HepG2 (cell line): ENCODE measurements around the gene SLC44A4. TPM values are rescaled to one million over a fixed set of nuclear protein-coding genes. Genes with fewer than 3 reads are reported as not detected.

ENCODE experiments used
- CREM ChIP-seq, 2 experiments: sonication (generic) in 1 of 2; formaldehyde crosslinking in 1 of 2; IDR thresholded peaks; 2 replicates each; pipeline versions ENCODE4 v1.4.0 to v1.6.1; 2016 to 2020; ENCODE audit warnings: antibody characterized with exemption in 1 of 2, mild to moderate bottlenecking in 1 of 2, missing genetic modification reagents in 1 of 2
- DMAP1 ChIP-seq: IDR thresholded peaks from 2 replicates; pipeline ENCODE4 v1.6.1; 2016
- EHMT2 ChIP-seq: fragments of 200-600 bp; sonication (generic); IDR thresholded peaks from 2 replicates; pipeline ENCODE4 v1.7.0; 2017; ENCODE audit warnings: antibody characterized with exemption, low read depth, low read length, borderline replicate concordance
- IRX3 ChIP-seq: sonication (generic); formaldehyde crosslinking; IDR thresholded peaks from 2 replicates; pipeline ENCODE4 v1.8.1; 2023; ENCODE audit warnings: mild to moderate bottlenecking, low read depth, missing genetic modification reagents, borderline replicate concordance
- ISL2 ChIP-seq: sonication (generic); formaldehyde crosslinking; IDR thresholded peaks from 2 replicates; pipeline ENCODE4 v1.5.0; 2020; ENCODE audit warnings: missing genetic modification reagents
- NFRKB ChIP-seq: fragments of 450-650 bp; IDR thresholded peaks from 2 replicates; pipeline ENCODE4 v1.6.1; 2017
- SPEN ChIP-seq: sonication (generic); formaldehyde crosslinking; IDR thresholded peaks from 2 replicates; pipeline ENCODE4 v1.5.1; 2020; ENCODE audit warnings: low read depth, mild to moderate bottlenecking, missing genetic modification reagents
- ZNF224 ChIP-seq: sonication (generic); formaldehyde crosslinking; IDR thresholded peaks from 2 replicates; pipeline ENCODE4 v1.5.0; 2020; ENCODE audit warnings: mild to moderate bottlenecking, missing genetic modification reagents
- ZNF782 ChIP-seq: sonication (generic); formaldehyde crosslinking; IDR thresholded peaks from 2 replicates; pipeline ENCODE4 v1.4.0; 2020; ENCODE audit warnings: missing genetic modification reagents, mild to moderate bottlenecking, borderline replicate concordance
- polyA plus RNA-seq, 8 experiments: library from polyadenylated mRNA; depleted of rRNA in 3 of 8; stranded (reverse) in 7 of 8; unstranded in 1 of 8; fragments of >200 nt; fragmentation: Illumina TruSeq in 4 of 8; extraction: Trizol in 4 of 8; gene quantifications; 2 replicates each; pipeline versions ENCODE4 v1.2.1 to v1.2.3, GENCODE V29; 2011 to 2016; ENCODE audit warnings: low read depth in 4 of 8, missing spikeins in 1 of 8, mixed read lengths in 1 of 8; ENCODE audit not compliant: insufficient read depth in 1 of 8
- total RNA-seq, 5 experiments: library from RNA; depleted of rRNA; stranded (reverse); fragments of >200 nt; fragmentation: Illumina TruSeq; extraction: Trizol; gene quantifications; 2 replicates each; pipeline ENCODE4 v1.2.3, GENCODE V29; 2016; ENCODE audit warnings: low read depth in 1 of 5
- TF ChIP-seq, protein P1 (sequence below): sonication (generic); formaldehyde crosslinking; IDR thresholded peaks from 2 replicates; pipeline ENCODE4 v1.4.0; 2020; ENCODE audit warnings: missing genetic modification reagents
- TF ChIP-seq, protein P2 (sequence below): sonication (generic); formaldehyde crosslinking; IDR thresholded peaks from 2 replicates; pipeline ENCODE4 v1.4.0; 2020; ENCODE audit warnings: low read depth, mild to moderate bottlenecking, missing genetic modification reagents
- TF ChIP-seq, protein P3 (sequence below), 2 experiments: fragments of 450-650 bp in 1 of 2; sonication (generic) in 1 of 2; formaldehyde crosslinking in 1 of 2; IDR thresholded peaks; 2 replicates each; pipeline versions ENCODE4 v1.6.1 to v1.8.0; 2016 to 2022; ENCODE audit warnings: antibody characterized with exemption in 1 of 2, mild to moderate bottlenecking in 1 of 2, missing genetic modification reagents in 1 of 2
- TF ChIP-seq, protein P4 (sequence below): sonication (generic); formaldehyde crosslinking; IDR thresholded peaks from 2 replicates; pipeline ENCODE4 v1.8.1; 2023; ENCODE audit warnings: missing genetic modification reagents, mild to moderate bottlenecking, borderline replicate concordance
- TF ChIP-seq, protein P5 (sequence below): sonication (generic); formaldehyde crosslinking; conservative IDR thresholded peaks from 2 replicates; pipeline ENCODE4 v1.8.0; 2022; ENCODE audit warnings: low read depth, missing genetic modification reagents

SLC44A4 gene
- total and polyA plus RNA-seq, 2 of the 13 experiments (the other 11 are each of a cell fraction or from before 2014, with no cell fraction given) = 3.5 to 5.9 TPM

DNA sequence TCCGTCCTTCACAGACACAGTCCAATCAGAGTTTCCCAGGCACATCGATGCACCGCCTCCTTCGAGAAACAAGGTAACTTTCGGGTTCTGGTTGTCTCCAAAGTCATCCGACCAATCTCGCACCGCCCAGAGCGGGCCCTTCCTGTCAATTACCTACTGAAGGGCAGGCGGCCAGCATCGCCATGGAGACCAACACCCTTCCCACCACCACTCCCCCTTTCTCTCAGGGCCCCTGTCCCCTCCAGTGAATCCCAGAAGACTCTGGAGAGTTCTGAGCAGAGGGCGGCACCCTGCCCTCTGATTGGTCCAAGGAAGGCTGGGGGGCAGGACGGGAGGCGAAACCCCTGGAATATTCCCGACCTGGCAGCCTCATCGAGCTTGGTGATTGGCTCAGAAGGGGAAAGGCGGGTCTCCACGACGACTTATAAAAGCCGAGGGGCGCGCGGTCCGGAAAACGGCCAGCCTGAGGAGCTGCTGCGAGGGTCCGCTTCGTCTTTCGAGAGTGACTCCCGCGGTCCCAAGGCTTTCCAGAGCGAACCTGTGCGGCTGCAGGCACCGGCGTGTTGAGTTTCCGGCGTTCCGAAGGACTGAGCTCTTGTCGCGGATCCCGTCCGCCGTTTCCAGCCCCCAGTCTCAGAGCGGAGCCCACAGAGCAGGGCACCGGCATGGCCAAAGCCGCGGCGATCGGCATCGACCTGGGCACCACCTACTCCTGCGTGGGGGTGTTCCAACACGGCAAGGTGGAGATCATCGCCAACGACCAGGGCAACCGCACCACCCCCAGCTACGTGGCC is 51.3 kb downstream of the SLC44A4 start, which contains the start of gene HSPA1B (continued):
- TF ChIP-seq, protein P1, sequence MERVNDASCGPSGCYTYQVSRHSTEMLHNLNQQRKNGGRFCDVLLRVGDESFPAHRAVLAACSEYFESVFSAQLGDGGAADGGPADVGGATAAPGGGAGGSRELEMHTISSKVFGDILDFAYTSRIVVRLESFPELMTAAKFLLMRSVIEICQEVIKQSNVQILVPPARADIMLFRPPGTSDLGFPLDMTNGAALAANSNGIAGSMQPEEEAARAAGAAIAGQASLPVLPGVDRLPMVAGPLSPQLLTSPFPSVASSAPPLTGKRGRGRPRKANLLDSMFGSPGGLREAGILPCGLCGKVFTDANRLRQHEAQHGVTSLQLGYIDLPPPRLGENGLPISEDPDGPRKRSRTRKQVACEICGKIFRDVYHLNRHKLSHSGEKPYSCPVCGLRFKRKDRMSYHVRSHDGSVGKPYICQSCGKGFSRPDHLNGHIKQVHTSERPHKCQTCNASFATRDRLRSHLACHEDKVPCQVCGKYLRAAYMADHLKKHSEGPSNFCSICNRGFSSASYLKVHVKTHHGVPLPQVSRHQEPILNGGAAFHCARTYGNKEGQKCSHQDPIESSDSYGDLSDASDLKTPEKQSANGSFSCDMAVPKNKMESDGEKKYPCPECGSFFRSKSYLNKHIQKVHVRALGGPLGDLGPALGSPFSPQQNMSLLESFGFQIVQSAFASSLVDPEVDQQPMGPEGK (CRISPR knock-in tag) = peak; percentile 67
- peak; percentile 13; the same call in 1 of the 2 replicates for TF ChIP-seq ISL2
- TF ChIP-seq, protein P2, sequence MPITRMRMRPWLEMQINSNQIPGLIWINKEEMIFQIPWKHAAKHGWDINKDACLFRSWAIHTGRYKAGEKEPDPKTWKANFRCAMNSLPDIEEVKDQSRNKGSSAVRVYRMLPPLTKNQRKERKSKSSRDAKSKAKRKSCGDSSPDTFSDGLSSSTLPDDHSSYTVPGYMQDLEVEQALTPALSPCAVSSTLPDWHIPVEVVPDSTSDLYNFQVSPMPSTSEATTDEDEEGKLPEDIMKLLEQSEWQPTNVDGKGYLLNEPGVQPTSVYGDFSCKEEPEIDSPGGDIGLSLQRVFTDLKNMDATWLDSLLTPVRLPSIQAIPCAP = no peak
- TF ChIP-seq, protein P3, sequence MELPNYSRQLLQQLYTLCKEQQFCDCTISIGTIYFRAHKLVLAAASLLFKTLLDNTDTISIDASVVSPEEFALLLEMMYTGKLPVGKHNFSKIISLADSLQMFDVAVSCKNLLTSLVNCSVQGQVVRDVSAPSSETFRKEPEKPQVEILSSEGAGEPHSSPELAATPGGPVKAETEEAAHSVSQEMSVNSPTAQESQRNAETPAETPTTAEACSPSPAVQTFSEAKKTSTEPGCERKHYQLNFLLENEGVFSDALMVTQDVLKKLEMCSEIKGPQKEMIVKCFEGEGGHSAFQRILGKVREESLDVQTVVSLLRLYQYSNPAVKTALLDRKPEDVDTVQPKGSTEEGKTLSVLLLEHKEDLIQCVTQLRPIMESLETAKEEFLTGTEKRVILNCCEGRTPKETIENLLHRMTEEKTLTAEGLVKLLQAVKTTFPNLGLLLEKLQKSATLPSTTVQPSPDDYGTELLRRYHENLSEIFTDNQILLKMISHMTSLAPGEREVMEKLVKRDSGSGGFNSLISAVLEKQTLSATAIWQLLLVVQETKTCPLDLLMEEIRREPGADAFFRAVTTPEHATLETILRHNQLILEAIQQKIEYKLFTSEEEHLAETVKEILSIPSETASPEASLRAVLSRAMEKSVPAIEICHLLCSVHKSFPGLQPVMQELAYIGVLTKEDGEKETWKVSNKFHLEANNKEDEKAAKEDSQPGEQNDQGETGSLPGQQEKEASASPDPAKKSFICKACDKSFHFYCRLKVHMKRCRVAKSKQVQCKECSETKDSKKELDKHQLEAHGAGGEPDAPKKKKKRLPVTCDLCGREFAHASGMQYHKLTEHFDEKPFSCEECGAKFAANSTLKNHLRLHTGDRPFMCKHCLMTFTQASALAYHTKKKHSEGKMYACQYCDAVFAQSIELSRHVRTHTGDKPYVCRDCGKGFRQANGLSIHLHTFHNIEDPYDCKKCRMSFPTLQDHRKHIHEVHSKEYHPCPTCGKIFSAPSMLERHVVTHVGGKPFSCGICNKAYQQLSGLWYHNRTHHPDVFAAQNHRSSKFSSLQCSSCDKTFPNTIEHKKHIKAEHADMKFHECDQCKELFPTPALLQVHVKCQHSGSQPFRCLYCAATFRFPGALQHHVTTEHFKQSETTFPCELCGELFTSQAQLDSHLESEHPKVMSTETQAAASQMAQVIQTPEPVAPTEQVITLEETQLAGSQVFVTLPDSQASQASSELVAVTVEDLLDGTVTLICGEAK (IDR thresholded peaks at IDR 0.05) = no peak
- TF ChIP-seq, protein P3 (CRISPR knock-in tag; IDR thresholded peaks at IDR 0.05) = peak; percentile 89
- peak; percentile 91; the same call in 1 of the 2 replicates for TF ChIP-seq ZNF224 (CRISPR knock-in tag)
- no peak for TF ChIP-seq IRX3 (CRISPR knock-in tag)
- peak; percentile 81; the same call in 1 of the 2 replicates for TF ChIP-seq DMAP1
- TF ChIP-seq SPEN (CRISPR knock-in tag) = peak; percentile 69
- no peak for TF ChIP-seq EHMT2
- no peak; the same call in 1 of the 2 replicates for TF ChIP-seq ZNF782 (CRISPR knock-in tag)
- TF ChIP-seq, protein P4, sequence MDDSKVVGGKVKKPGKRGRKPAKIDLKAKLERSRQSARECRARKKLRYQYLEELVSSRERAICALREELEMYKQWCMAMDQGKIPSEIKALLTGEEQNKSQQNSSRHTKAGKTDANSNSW (CRISPR knock-in tag) = no peak; the same call in 1 of the 2 replicates
- no peak for TF ChIP-seq NFRKB
- peak; percentile 19; the same call in 1 of the 2 replicates for TF ChIP-seq CREM (IDR thresholded peaks at IDR 0.05)
- no peak for TF ChIP-seq CREM (CRISPR knock-in tag; IDR thresholded peaks at IDR 0.05)
- TF ChIP-seq, protein P5, sequence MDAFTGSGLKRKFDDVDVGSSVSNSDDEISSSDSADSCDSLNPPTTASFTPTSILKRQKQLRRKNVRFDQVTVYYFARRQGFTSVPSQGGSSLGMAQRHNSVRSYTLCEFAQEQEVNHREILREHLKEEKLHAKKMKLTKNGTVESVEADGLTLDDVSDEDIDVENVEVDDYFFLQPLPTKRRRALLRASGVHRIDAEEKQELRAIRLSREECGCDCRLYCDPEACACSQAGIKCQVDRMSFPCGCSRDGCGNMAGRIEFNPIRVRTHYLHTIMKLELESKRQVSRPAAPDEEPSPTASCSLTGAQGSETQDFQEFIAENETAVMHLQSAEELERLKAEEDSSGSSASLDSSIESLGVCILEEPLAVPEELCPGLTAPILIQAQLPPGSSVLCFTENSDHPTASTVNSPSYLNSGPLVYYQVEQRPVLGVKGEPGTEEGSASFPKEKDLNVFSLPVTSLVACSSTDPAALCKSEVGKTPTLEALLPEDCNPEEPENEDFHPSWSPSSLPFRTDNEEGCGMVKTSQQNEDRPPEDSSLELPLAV (CRISPR knock-in tag) = no peak
